Transverse colon (tissue), 4 donors: Measurements from ENCODE around the gene ANK3. TPM values are rescaled to one million over a fixed set of nuclear protein-coding genes. Genes with fewer than 3 reads are reported as not detected.

Source experiments
- DNase-seq: peaks from one replicate; pipeline ENCODE4 v3.0.0-alpha.2; 2019
- H3K27ac ChIP-seq, 4 donors: fragments of 200-600 bp; sonication (generic); 2 replicates each; pipeline ENCODE4 v1.5.1; 2016 to 2018; ENCODE audit warnings: inconsistent platforms in 4 of 4
- H3K27me3 ChIP-seq: fragments of 200-600 bp; sonication (generic); 2 replicates; pipeline ENCODE4 v1.5.1; 2017; ENCODE audit warnings: inconsistent platforms
- H3K36me3 ChIP-seq, 4 donors: fragments of 200-600 bp; sonication (generic); 2 replicates each; pipeline ENCODE4 v1.5.1; 2017 to 2019; ENCODE audit warnings: inconsistent platforms in 4 of 4
- H3K4me1 ChIP-seq, 4 donors: fragments of 200-600 bp; sonication (generic); 2 replicates each; pipeline ENCODE4 v1.5.1; 2017 to 2020; ENCODE audit warnings: inconsistent platforms in 4 of 4
- H3K4me3 ChIP-seq, 4 donors: fragments of 200-600 bp; sonication (generic); 1 replicate in 1 of 4; 2 replicates in 3 of 4; pipeline versions ENCODE4 v1.5.1 to v1.6.1; 2017 to 2019; ENCODE audit warnings: inconsistent platforms in 4 of 4
- H3K9me3 ChIP-seq, 2 donors: fragments of 200-600 bp; sonication (generic); 2 replicates each; pipeline ENCODE4 v1.5.1; 2017 to 2019; ENCODE audit warnings: inconsistent platforms in 2 of 2
- EP300 ChIP-seq: sonication (generic); formaldehyde crosslinking; IDR thresholded peaks from one replicate; pipeline ENCODE4 v1.6.1; 2017; ENCODE audit warnings: antibody characterized with exemption, low read depth
- POLR2A ChIP-seq: fragments of 450-650 bp; IDR thresholded peaks from one replicate; pipeline ENCODE4 v1.6.1; 2016; ENCODE audit warnings: antibody characterized with exemption, mild to moderate bottlenecking, moderate library complexity
- POLR2AphosphoS5 ChIP-seq, 3 donors: sonication (generic); formaldehyde crosslinking; IDR thresholded peaks; one replicate each; pipeline ENCODE4 v1.6.1; 2016; ENCODE audit warnings: antibody characterized with exemption in 3 of 3
- WGBS, 2 donors: methylation state at CpG; one replicate each; pipeline ENCODE4 v1.1.5; 2018; ENCODE audit warnings: low coverage in 1 of 2; 5-methylcytosine and 5-hydroxymethylcytosine counted together
- in situ Hi-C, 4 donors: fragments of 200-750 bp; cut with MboI; loops; one replicate each; pipeline versions ENCODE4 v1.15.0 to v1.15.1; 2017; ENCODE audit warnings: low sequenced_read_pairs in 3 of 4, low pct_ligation_motif_present in 1 of 4, low pct_unique_long_range_greater_than_20kb in 1 of 4
- intact Hi-C: fragments of 100-400 bp; cut with DNase I; formaldehyde crosslinking; loops from one replicate; pipeline ENCODE4 v1.15.1; 2023; ENCODE audit warnings: low total_unique reads
- total RNA-seq, 4 donors: library from RNA; depleted of rRNA; stranded (reverse); fragments of >200 nt; gene quantifications; one replicate each; pipeline ENCODE4 v1.1.0, GENCODE V29; 2016
- TF ChIP-seq, protein P1 (sequence below), 5 experiments: fragments of 200-600 bp in 3 of 5; fragments of 450-650 bp in 2 of 5; sonication (generic) in 3 of 5; IDR thresholded peaks; 1 replicate in 2 of 5; 2 replicates in 3 of 5; pipeline ENCODE4 v1.5.1; 2016 to 2017; ENCODE audit warnings: antibody characterized with exemption in 5 of 5, inconsistent platforms in 3 of 5, mild to moderate bottlenecking in 2 of 5, moderate library complexity in 1 of 5

The ANK3 gene
- total RNA-seq, 4 donors from 2014 or later: 41.2 to 230 (median 172) TPM

DNA sequence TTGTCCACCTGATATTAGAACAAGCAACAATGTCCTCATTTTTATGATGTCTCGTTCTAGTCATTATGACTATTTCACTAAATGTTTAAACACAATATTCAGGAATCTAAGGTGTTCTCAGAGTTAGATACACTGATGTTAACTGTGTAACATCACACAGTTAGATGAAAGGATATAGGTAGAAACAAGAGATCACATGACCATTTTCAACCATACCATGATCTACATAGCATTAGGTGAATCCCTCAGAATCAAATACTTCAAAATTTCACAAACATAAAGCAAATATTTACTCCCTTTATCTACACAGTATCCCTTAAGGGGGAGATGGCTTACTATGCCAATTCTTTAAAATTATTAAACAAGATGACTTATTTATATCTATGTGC lies 90.3 kb downstream of the ANK3 start:
- Histone ChIP-seq H3K36me3 (no peaks in the 10 kb centered on the region), H3K27ac (no peak overlapping the region), H3K27me3 (no peaks in the 10 kb centered on the region), H3K9me3 (no peaks in the 10 kb centered on the region), H3K4me1 (no peaks in the 10 kb centered on the region), H3K4me3 (no peak overlapping the region)
- DNase-seq: no peak
- 83 to 100% methylated on average over 1 of the region's 1 CpG for WGBS, 2 donors
- TF ChIP-seq POLR2AphosphoS5 (IDR thresholded peaks at IDR 0.05) (no peak), POLR2A (no peak), EP300 (no peak)
- TF ChIP-seq, protein P1, sequence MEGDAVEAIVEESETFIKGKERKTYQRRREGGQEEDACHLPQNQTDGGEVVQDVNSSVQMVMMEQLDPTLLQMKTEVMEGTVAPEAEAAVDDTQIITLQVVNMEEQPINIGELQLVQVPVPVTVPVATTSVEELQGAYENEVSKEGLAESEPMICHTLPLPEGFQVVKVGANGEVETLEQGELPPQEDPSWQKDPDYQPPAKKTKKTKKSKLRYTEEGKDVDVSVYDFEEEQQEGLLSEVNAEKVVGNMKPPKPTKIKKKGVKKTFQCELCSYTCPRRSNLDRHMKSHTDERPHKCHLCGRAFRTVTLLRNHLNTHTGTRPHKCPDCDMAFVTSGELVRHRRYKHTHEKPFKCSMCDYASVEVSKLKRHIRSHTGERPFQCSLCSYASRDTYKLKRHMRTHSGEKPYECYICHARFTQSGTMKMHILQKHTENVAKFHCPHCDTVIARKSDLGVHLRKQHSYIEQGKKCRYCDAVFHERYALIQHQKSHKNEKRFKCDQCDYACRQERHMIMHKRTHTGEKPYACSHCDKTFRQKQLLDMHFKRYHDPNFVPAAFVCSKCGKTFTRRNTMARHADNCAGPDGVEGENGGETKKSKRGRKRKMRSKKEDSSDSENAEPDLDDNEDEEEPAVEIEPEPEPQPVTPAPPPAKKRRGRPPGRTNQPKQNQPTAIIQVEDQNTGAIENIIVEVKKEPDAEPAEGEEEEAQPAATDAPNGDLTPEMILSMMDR (IDR thresholded peaks at IDR 0.05): no peak
- intact Hi-C loops: no loop called here
- in situ Hi-C loops: no loop called here

DNA sequence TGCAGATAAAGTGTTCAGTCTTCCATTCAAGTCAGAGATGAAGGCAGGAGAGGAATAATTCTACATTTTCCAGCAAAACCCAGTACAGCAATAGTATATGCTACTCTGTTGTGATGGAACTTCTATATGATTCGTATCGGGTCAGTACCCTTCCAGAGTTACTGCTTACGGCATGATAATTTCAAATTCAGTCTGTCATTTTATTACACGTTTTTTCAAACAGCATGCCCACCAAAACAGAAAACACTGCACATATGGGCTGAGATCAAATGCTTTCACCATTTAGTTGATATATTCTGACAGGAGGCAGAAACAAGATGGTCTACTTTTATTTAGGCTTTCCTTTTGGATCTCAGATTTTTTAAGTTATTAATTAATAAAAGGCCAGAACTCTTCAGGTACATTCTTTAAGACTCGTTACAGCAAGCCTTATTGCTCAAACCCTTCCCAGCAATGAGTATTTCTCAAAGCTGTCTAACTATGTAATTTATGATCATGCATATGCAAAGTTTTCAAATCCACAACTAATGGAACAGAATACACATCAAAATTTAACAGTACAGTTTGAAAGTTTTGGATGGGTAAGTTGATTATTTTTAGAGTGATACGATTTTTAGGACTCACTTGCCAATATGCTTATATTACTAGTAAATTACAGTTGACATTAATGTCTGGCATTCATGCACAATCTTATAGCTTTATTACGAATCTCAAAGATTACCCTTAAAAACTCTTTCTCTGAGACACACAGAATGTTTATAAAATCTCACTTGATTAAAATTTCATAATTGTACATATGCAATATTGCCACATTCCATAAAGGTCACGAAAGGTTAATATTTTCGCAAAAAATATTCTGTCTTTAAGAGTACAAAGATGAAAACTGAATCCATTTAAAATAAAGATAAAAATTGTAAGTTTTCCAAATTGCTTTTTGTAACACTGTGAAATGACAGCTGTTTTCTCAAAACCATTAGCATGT lies 91.0 kb downstream of the ANK3 start:
- intact Hi-C loops (no loop called here), in situ Hi-C loops (no loop called here)
- Histone ChIP-seq H3K36me3 (no peaks in the 10 kb centered on the region), H3K27ac (no peak overlapping the region), H3K4me3 (no peak overlapping the region), H3K27me3 (no peaks in the 10 kb centered on the region), H3K4me1 (no peaks in the 10 kb centered on the region), H3K9me3 (no peaks in the 10 kb centered on the region)
- TF ChIP-seq POLR2A (no peak), EP300 (no peak), POLR2AphosphoS5 (IDR thresholded peaks at IDR 0.05) (no peak)
- TF ChIP-seq, protein P1 (IDR thresholded peaks at IDR 0.05): no peak
- WGBS, 2 donors: 84 to 90% methylated on average over 7 to 9 of the region's 9 CpGs
- no peak for DNase-seq

DNA sequence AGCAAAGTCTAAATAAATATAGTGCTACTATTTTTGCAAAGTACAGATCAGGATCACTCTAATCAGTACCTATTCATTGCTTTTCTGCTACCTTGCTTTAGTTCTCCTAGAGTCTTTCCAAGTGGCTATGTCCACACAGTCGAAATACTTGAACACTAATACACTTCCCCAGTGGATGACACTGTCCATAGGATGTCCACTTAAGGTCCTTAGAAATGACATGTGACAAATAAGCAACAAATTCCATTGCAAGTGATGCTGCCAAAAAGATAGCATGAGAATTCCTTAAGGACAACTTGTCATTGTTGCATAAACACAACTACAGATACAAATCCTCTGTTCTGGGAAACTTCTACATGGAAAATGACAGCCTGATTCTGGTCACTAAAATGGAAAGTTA lies 93.6 kb downstream of the ANK3 start:
- Histone ChIP-seq H3K27me3 (no peaks in the 10 kb centered on the region), H3K4me3 (no peak overlapping the region), H3K27ac (no peak overlapping the region), H3K9me3 (no peaks in the 10 kb centered on the region), H3K36me3 (no peaks in the 10 kb centered on the region), H3K4me1 (no peaks in the 10 kb centered on the region)
- no peak for DNase-seq
- 57 to 91% methylated on average over 1 of the region's 1 CpG for WGBS, 2 donors
- intact Hi-C loops: no loop called here
- in situ Hi-C loops: no loop called here
- TF ChIP-seq POLR2A (no peak), EP300 (no peak), POLR2AphosphoS5 (IDR thresholded peaks at IDR 0.05) (no peak)

DNA sequence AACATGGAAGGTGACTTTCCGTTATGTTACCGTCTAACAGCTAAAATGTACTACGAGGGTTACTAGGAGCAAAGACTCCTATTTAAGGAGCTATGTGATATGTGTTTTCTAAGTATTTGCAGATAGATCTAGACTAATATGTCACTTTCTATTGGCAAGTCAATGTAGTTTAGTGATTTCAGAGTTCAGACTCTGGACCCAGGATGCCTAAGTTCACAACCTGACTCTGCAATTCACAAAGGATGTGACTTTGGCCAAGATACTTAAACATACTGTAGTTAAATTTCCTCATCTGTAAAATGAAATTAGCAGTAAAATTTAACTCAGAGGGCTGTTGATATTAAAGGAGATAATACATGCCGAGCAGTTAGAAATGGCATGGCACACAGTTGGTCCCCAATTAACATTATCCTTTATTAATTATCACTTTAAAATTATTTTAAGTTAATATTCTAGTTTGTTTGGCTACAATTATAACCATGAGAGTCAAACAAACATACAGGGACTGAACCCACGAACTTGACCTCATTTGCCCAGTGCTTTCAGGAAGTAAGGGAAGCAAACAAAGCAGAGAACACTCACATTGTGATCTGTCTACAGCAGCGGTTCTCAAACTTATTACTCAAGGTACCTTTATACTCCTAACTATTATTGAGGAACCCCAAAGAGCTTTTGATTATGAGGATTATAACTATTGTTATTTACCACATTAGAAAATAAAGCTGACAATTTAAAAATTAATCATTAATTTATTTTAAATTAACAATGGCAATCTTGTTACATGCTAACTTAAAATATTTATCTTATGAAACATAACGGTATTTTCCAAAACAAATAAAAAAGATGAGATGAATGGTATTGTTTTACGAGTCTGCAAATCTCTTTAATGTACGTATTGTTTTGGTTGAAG lies 94.4 kb downstream of the ANK3 start:
- Histone ChIP-seq H3K4me3 (no peak overlapping the region), H3K27ac (no peak overlapping the region), H3K27me3 (no peaks in the 10 kb centered on the region), H3K9me3 (no peaks in the 10 kb centered on the region), H3K36me3 (no peaks in the 10 kb centered on the region), H3K4me1 (no peaks in the 10 kb centered on the region)
- intact Hi-C loops: no loop called here
- TF ChIP-seq, protein P1 (IDR thresholded peaks at IDR 0.05): no peak
- TF ChIP-seq EP300 (no peak), POLR2A (no peak), POLR2AphosphoS5 (IDR thresholded peaks at IDR 0.05) (no peak)
- WGBS, 2 donors: 78 to 79% methylated on average over 8 to 9 of the region's 9 CpGs
- in situ Hi-C loops: no loop called here
- no peak for DNase-seq
